Epithelial cell of proximal tubule (primary cell): ENCODE results near the gene SERPINB7. TPM values are rescaled to one million over a fixed set of nuclear protein-coding genes. Genes with fewer than 3 reads are reported as not detected.
A peak's percentile ranks its signal among the peaks of the same experiment; 100 is the strongest.

Experiments
- DNase-seq: peaks from one replicate; pipeline ENCODE4 v3.0.0-alpha.2; 2011; ENCODE audit warnings: low read depth
- H3K4me3 ChIP-seq: 2 replicates; pipeline ENCODE4 v1.5.1; 2011; ENCODE audit warnings: low read depth, mild to moderate bottlenecking, low read length
- total RNA-seq: library from RNA; depleted of rRNA; stranded (reverse); fragments of >200 nt; gene quantifications from 2 replicates; pipeline ENCODE4 v1.2.3, GENCODE V29; 2015
- TF ChIP-seq, protein P1 (sequence below): conservative IDR thresholded peaks from 2 replicates; pipeline ENCODE4 v1.5.1; 2012; ENCODE audit warnings: low read depth, mild to moderate bottlenecking, low read length

The SERPINB7 gene
- total RNA-seq, 1 donor from 2014 or later, result 44.5 TPM

- TF ChIP-seq, protein P1, sequence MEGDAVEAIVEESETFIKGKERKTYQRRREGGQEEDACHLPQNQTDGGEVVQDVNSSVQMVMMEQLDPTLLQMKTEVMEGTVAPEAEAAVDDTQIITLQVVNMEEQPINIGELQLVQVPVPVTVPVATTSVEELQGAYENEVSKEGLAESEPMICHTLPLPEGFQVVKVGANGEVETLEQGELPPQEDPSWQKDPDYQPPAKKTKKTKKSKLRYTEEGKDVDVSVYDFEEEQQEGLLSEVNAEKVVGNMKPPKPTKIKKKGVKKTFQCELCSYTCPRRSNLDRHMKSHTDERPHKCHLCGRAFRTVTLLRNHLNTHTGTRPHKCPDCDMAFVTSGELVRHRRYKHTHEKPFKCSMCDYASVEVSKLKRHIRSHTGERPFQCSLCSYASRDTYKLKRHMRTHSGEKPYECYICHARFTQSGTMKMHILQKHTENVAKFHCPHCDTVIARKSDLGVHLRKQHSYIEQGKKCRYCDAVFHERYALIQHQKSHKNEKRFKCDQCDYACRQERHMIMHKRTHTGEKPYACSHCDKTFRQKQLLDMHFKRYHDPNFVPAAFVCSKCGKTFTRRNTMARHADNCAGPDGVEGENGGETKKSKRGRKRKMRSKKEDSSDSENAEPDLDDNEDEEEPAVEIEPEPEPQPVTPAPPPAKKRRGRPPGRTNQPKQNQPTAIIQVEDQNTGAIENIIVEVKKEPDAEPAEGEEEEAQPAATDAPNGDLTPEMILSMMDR, result no peak
- no peak for DNase-seq
- no peak overlapping the region for H3K4me3 ChIP-seq
Measured at GRCh38 chr18:63784787-63785452, 9.7 kb downstream of the SERPINB7 start.

- TF ChIP-seq, protein P1, result no peak
- H3K4me3 ChIP-seq, result no peak overlapping the region
- DNase-seq, result no peak
Measured at GRCh38 chr18:63787673-63788072, 12.5 kb downstream of the SERPINB7 start.

DNA sequence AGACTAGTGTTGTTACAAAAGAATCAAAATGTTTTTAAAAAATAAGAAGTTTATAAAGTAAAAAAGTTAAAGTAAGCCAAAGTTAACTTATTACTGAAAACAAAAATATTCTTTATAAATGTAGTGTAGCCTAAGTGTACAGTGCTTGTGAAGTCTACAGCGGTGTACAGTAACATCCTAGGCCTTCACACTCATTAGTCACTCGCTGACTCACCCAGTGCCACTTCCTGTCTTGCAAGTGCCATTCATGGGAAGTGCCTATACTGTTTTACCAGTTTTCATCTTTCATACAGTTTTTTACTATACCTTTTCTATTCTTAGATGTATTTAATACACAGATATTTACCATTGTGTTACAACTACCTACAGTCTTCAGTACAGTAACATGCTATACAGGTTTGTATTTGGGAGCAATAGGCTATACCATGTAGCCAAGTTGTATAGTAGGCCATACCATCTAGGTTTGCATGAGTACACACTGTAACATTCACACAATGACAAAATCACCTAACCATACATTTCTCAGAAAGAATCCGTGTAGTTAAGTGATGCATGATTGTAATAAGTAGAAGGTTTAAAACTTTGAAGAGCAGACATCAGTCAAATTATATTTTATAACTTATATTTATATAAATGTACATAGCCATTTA is 13.4 kb downstream of the SERPINB7 start:
- TF ChIP-seq, protein P1, result no peak
- H3K4me3 ChIP-seq, result no peak overlapping the region
- DNase-seq, result peak; percentile 50

GRCh38 chr18:63789327-63789726 is 14.1 kb downstream of the SERPINB7 start:
- DNase-seq, result no peak
- H3K4me3 ChIP-seq, result no peak overlapping the region
- TF ChIP-seq, protein P1, result no peak

- TF ChIP-seq, protein P1, result no peak
- no peak overlapping the region for H3K4me3 ChIP-seq
- no peak for DNase-seq
Measured at GRCh38 chr18:63795606-63796005, 20.4 kb downstream of the SERPINB7 start.

GRCh38 chr18:63799189-63799588 is 24.0 kb downstream of the SERPINB7 start:
- H3K4me3 ChIP-seq, result no peak overlapping the region
- TF ChIP-seq, protein P1, result no peak
- no peak for DNase-seq

- no peak overlapping the region for H3K4me3 ChIP-seq
- TF ChIP-seq, protein P1, result no peak
- no peak for DNase-seq
Measured at GRCh38 chr18:63801343-63801742, 26.1 kb downstream of the SERPINB7 start.
